SK-N-SH (cell line): ENCODE data around the gene NLN. TPM values are rescaled to one million over a fixed set of nuclear protein-coding genes. Genes with fewer than 3 reads are reported as not detected.

Experiments used
- CTCF ChIA-PET: fragments of 300-600, 350-600 bp; formaldehyde crosslinking; extraction: SDS; loops from one replicate; lab custom pipeline; 2021; lab: Yijun Ruan, JAX
- POLR2A ChIA-PET: fragments of 350-600 bp; sonication (Branson Sonifier 250); formaldehyde crosslinking; extraction: SDS; loops from one replicate; lab custom pipeline; 2020; ENCODE audit warnings: antibody characterized with exemption, inconsistent platforms; lab: Yijun Ruan, JAX
- DNase-seq: peaks from one replicate; pipeline ENCODE4 v3.0.0; 2012
- H2AFZ ChIP-seq: fragments of 200-600 bp; sonication (generic); 2 replicates; pipeline ENCODE4 v1.8.1; 2016; ENCODE audit warnings: antibody characterized with exemption, mild to moderate bottlenecking, low read depth
- H3F3A ChIP-seq: fragments of 200-600 bp; sonication (generic); replicated peaks from 2 replicates; pipeline ENCODE3; 2016; ENCODE audit warnings: antibody characterized with exemption, mild to moderate bottlenecking; ENCODE audit not compliant: insufficient read depth
- H3K27ac ChIP-seq, 2 experiments: fragments of 200-500 bp in 1 of 2; fragments of 200-600 bp in 1 of 2; sonication (Bioruptor generic) in 1 of 2; sonication (generic), shearing (Covaris generic) in 1 of 2; 2 replicates each; pipeline versions ENCODE4 v1.5.1 to v1.6.1; 2014 to 2016; ENCODE audit warnings: low read depth in 2 of 2, inconsistent platforms in 1 of 2, low read length in 1 of 2, mild to moderate bottlenecking in 1 of 2, mixed read lengths in 1 of 2
- H3K27me3 ChIP-seq: fragments of 200-600 bp; sonication (generic), shearing (Covaris generic); 2 replicates; pipeline ENCODE4 v1.6.1; 2016; ENCODE audit warnings: mixed run types; ENCODE audit not compliant: insufficient read depth
- H3K36me3 ChIP-seq, 2 experiments: fragments of 200-500 bp in 1 of 2; fragments of 200-600 bp in 1 of 2; sonication (Bioruptor generic) in 1 of 2; sonication (generic) in 1 of 2; replicated peaks in 1 of 2; 2 replicates each; pipeline versions ENCODE3 to v1.5.1; 2014 to 2016; ENCODE audit warnings: low read length in 1 of 2, mild to moderate bottlenecking in 1 of 2; ENCODE audit not compliant: insufficient read depth in 2 of 2, control insufficient read depth in 1 of 2
- H3K4me1 ChIP-seq, 2 experiments: fragments of 200-500 bp in 1 of 2; fragments of 200-600 bp in 1 of 2; sonication (Bioruptor generic) in 1 of 2; sonication (generic), shearing (Covaris generic) in 1 of 2; 2 replicates each; pipeline versions ENCODE4 v1.5.1 to v1.6.1; 2014 to 2016; ENCODE audit warnings: low read depth in 1 of 2, low read length in 1 of 2, mixed run types in 1 of 2; ENCODE audit not compliant: insufficient read depth in 2 of 2, control insufficient read depth in 1 of 2
- H3K4me2 ChIP-seq: fragments of 200-600 bp; sonication (generic), shearing (Covaris generic); 2 replicates; pipeline ENCODE4 v1.6.1; 2017; ENCODE audit warnings: mixed run types
- H3K4me3 ChIP-seq, 2 experiments: fragments of 200-500 bp in 1 of 2; fragments of 200-600 bp in 1 of 2; sonication (Bioruptor generic) in 1 of 2; sonication (generic), shearing (Covaris generic) in 1 of 2; 2 replicates each; pipeline versions ENCODE4 v1.5.1 to v1.8.1; 2014 to 2016; ENCODE audit warnings: low read depth in 2 of 2, inconsistent platforms in 1 of 2, low read length in 1 of 2, mild to moderate bottlenecking in 1 of 2, mixed read lengths in 1 of 2, moderate library complexity in 1 of 2
- H3K79me2 ChIP-seq: fragments of 200-600 bp; sonication (generic); 2 replicates; pipeline ENCODE4 v1.8.1; 2017; ENCODE audit warnings: mild to moderate bottlenecking; ENCODE audit not compliant: insufficient read depth
- H3K9ac ChIP-seq: fragments of 200-600 bp; sonication (generic); 2 replicates; pipeline ENCODE4 v1.6.1; 2017; ENCODE audit warnings: mixed run types
- H3K9me2 ChIP-seq: fragments of 200-600 bp; sonication (generic); 2 replicates; pipeline ENCODE4 v1.6.1; 2017; ENCODE audit warnings: mixed run types
- H3K9me3 ChIP-seq: fragments of 200-600 bp; sonication (generic); 2 replicates; pipeline ENCODE4 v1.6.1; 2017; ENCODE audit warnings: mixed run types, mild to moderate bottlenecking, moderate library complexity
- H4K20me1 ChIP-seq: fragments of 200-600 bp; sonication (generic); 2 replicates; pipeline ENCODE4 v1.6.1; 2017; ENCODE audit warnings: mild to moderate bottlenecking, mixed run types; ENCODE audit not compliant: insufficient read depth
- FOSL2 ChIP-seq: IDR thresholded peaks from 2 replicates; pipeline ENCODE4 v1.4.0; 2012; ENCODE audit warnings: low read depth, mild to moderate bottlenecking, moderate library complexity, borderline replicate concordance
- FOXJ3 ChIP-seq: sonication (generic); formaldehyde crosslinking; IDR thresholded peaks from 2 replicates; pipeline ENCODE4 v1.5.1; 2020; ENCODE audit warnings: mild to moderate bottlenecking, missing genetic modification reagents
- FOXM1 ChIP-seq: IDR thresholded peaks from 2 replicates; pipeline ENCODE4 v1.4.0; 2012; ENCODE audit warnings: low read depth, mild to moderate bottlenecking
- GATA2 ChIP-seq: sonication (generic); formaldehyde crosslinking; IDR thresholded peaks from 2 replicates; pipeline ENCODE4 v1.5.0; 2020; ENCODE audit warnings: mild to moderate bottlenecking, missing genetic modification reagents
- NFIC ChIP-seq: IDR thresholded peaks from 2 replicates; pipeline ENCODE4 v1.4.0; 2012; ENCODE audit warnings: borderline replicate concordance
- RAD21 ChIP-seq: IDR thresholded peaks from 2 replicates; pipeline ENCODE4 v1.6.1; 2012; ENCODE audit warnings: mild to moderate bottlenecking, low read length
- SMC3 ChIP-seq: IDR thresholded peaks from 2 replicates; pipeline ENCODE4 v1.6.1; 2012; ENCODE audit warnings: low read depth, low read length, improper control_type of control experiment
- TCF12 ChIP-seq: IDR thresholded peaks from 2 replicates; pipeline ENCODE4 v1.4.0; 2012
- YY1 ChIP-seq: IDR thresholded peaks from 2 replicates; pipeline ENCODE4 v1.4.0; 2012; ENCODE audit warnings: low read depth, mild to moderate bottlenecking
- WGBS: methylation state at CpG from one replicate; pipeline ENCODE4 v1.1.6; 2017; ENCODE audit warnings: low lambda C conversion rate; 5-methylcytosine and 5-hydroxymethylcytosine counted together
- polyA plus RNA-seq, 3 experiments: library from polyadenylated mRNA; depleted of rRNA; stranded (reverse); fragments of >200 nt; gene quantifications; 2 replicates each; pipeline ENCODE4 v1.2.3, GENCODE V29; 2012
- TF ChIP-seq, protein P1 (sequence below): fragments of 200-600 bp; sonication (generic); IDR thresholded peaks from 2 replicates; pipeline ENCODE4 v1.6.1; 2017; ENCODE audit warnings: antibody characterized with exemption, mild to moderate bottlenecking, moderate library complexity
- TF ChIP-seq, protein P2 (sequence below): IDR thresholded peaks from 2 replicates; pipeline ENCODE4 v1.4.0; 2012; ENCODE audit warnings: low read depth

The NLN gene
- polyA plus RNA-seq, 1 of the 3 experiments (the other 2 are of a cell fraction): 17.1 TPM

DNA sequence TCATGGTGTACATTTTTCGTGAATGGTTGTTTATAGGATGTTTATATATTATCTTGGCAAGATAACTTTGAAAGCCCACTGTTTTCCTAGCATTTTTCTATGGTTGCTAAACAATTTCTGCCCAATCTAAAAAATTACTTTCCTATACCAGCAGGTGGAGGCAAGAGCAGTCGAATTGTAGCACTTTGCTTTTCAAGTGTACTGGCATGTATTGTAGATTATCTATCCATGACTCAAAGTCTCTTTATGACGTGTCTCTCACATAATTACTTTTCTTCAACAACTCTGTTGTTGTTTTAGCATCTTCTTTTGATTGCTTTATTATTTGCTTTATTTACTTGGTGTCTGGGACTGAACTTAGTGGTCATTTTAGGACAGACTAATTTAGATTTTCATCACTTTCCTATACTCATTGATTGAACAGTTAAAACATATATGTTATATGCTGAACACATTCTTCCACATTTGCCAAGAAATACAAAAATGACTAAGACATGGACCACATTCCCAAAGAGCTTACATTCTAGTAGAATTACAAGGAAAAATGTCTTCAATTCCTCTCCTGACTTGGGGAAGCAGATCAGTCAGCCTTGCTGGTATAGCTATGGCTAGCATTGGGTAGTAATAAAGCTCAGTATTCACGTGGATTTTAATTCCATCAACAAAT is 20.7 kb downstream of the NLN start:
- Histone ChIP-seq H3K79me2 (peaks cover 72% of the 10 kb centered on the region), H3K27ac (peak overlapping the region in 1 of 2 experiments; percentile 67; a peak in 2 of 4 replicates)
- CTCF ChIA-PET: interaction anchor here (0.6 to 2.5 kb wide), 9 partner anchors 9 to 183 kb away, joined by 3 to 8 read pairs (median 3); no protein-coding TSS in a partner anchor
- WGBS: 24% methylated on average over 4 of the region's 4 CpGs
- peak; percentile 51 for DNase-seq
- POLR2A ChIA-PET: no interaction called here
- TF ChIP-seq SMC3: peak; percentile 71
- peak; percentile 89 for TF ChIP-seq RAD21
- TF ChIP-seq YY1: no peak
- peak; percentile 46; the same call in 1 of the 2 replicates for TF ChIP-seq NFIC
- TF ChIP-seq, protein P1, sequence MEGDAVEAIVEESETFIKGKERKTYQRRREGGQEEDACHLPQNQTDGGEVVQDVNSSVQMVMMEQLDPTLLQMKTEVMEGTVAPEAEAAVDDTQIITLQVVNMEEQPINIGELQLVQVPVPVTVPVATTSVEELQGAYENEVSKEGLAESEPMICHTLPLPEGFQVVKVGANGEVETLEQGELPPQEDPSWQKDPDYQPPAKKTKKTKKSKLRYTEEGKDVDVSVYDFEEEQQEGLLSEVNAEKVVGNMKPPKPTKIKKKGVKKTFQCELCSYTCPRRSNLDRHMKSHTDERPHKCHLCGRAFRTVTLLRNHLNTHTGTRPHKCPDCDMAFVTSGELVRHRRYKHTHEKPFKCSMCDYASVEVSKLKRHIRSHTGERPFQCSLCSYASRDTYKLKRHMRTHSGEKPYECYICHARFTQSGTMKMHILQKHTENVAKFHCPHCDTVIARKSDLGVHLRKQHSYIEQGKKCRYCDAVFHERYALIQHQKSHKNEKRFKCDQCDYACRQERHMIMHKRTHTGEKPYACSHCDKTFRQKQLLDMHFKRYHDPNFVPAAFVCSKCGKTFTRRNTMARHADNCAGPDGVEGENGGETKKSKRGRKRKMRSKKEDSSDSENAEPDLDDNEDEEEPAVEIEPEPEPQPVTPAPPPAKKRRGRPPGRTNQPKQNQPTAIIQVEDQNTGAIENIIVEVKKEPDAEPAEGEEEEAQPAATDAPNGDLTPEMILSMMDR: peak; percentile 84
- no peak for TF ChIP-seq TCF12
- TF ChIP-seq, protein P2, sequence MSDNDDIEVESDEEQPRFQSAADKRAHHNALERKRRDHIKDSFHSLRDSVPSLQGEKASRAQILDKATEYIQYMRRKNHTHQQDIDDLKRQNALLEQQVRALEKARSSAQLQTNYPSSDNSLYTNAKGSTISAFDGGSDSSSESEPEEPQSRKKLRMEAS: no peak
- peak; percentile 39; the same call in 1 of the 2 replicates for TF ChIP-seq FOSL2
- TF ChIP-seq, all 33 proteins: peak for 5
- H3K9me2 ChIP-seq: no peaks in the 10 kb centered on the region
- peak overlapping the region; percentile 19 for H3K4me2 ChIP-seq
- H3K36me3 ChIP-seq: peaks cover 0 to 5% of the 10 kb centered on the region in 2 experiments
- no peaks in the 10 kb centered on the region for H4K20me1 ChIP-seq
- no peaks in the 10 kb centered on the region for H3K27me3 ChIP-seq
- peaks cover 0 to 17% of the 10 kb centered on the region in 2 experiments; a peak in 1 of 4 replicates for H3K4me1 ChIP-seq
- H3K9me3 ChIP-seq: no peaks in the 10 kb centered on the region
- H3K4me3 ChIP-seq: no peak overlapping the region
- H2AFZ ChIP-seq: no peak overlapping the region
- peaks cover 18% of the 10 kb centered on the region for H3F3A ChIP-seq
- H3K9ac ChIP-seq: peak overlapping the region; percentile 16; the same call in 1 of the 2 replicates

DNA sequence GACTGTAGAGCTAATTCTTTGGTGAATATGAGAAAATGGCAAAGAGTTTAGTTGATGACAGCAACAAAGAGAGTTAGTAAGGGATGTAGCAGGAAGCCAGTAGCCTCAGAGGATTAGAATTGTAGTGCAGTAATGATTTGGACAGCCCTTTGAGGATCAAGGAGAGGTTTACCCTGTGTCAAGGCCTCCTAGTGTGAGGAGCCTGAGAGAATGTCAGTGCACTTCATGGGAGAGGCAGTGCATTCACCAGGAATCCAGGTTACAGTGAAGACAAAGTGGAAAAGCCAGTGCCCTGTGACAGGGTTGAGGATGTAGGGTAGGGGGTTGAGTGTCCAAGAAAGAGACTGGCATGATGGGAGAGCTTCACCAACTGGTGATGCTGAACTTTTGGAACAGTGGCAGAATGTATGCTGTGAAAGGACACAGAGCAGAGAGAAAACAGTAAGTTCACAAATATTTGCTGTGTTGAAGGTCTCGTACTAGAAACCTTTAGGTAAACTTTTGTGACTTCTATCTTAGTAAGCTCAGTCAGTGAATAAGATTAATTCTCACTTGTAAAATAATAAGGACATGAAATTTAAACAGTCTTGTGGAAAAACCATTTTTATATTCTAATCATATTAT is 27.3 kb downstream of the NLN start:
- 97% methylated on average over 1 of the region's 1 CpG for WGBS
- H2AFZ ChIP-seq: no peak overlapping the region
- H3K4me2 ChIP-seq: no peak overlapping the region
- H4K20me1 ChIP-seq: peaks cover 8% of the 10 kb centered on the region; the same call in 1 of the 2 replicates
- TF ChIP-seq GATA2 (CRISPR knock-in tag) (no peak), FOXJ3 (CRISPR knock-in tag) (no peak), FOXM1 (no peak)
- H3K9me2 ChIP-seq: no peaks in the 10 kb centered on the region
- no peak overlapping the region for H3K27ac ChIP-seq
- no peak overlapping the region for H3K4me3 ChIP-seq
- H3F3A ChIP-seq: no peaks in the 10 kb centered on the region
- no peak for DNase-seq
- H3K27me3 ChIP-seq: no peaks in the 10 kb centered on the region
- peaks cover 60% of the 10 kb centered on the region for H3K79me2 ChIP-seq
- 0 out of 4 replicates have a peak, but pooled peaks cover 0 to 9% of the 10 kb centered on the region in 2 experiments for H3K4me1 ChIP-seq
- no peaks in the 10 kb centered on the region for H3K9me3 ChIP-seq
- no peak overlapping the region for H3K9ac ChIP-seq
- peaks cover 0 to 5% of the 10 kb centered on the region in 2 experiments for H3K36me3 ChIP-seq
- ChIA-PET POLR2A (no interaction called here), CTCF (interaction anchor here (1.1 kb wide), 1 partner anchor 29 kb away, joined by 3 read pairs; no protein-coding TSS in a partner anchor)
